Dendritic cell treated with granulocyte-macrophage colony-stimulating factor and Interleukin-4, amounts not matched to agents 40 ng/mL and 50 ng/mL, for 4 days (primary cell): ENCODE results near the gene ADAM21.
"Not testable (repeated sequence)": the region's sequence is repeated elsewhere in the genome, so short reads cannot be mapped to it uniquely, and the experiment has no call there.

Experiments
- H3K27ac Mint-ChIP-seq: one replicate; pipeline ENCODE4 v1.8.0; 2022; ENCODE audit warnings: mild to moderate bottlenecking, mixed read lengths
- H3K27me3 Mint-ChIP-seq: one replicate; pipeline ENCODE4 v1.8.0; 2022; ENCODE audit warnings: mild to moderate bottlenecking, mixed read lengths
- H3K36me3 Mint-ChIP-seq: one replicate; pipeline ENCODE4 v1.8.0; 2022; ENCODE audit warnings: low read depth, mixed read lengths
- H3K4me1 Mint-ChIP-seq: one replicate; pipeline ENCODE4 v1.8.0; 2022; ENCODE audit warnings: low read depth, mixed read lengths
- H3K4me3 Mint-ChIP-seq: one replicate; pipeline ENCODE4 v1.8.0; 2022; ENCODE audit warnings: mild to moderate bottlenecking, moderate library complexity, mixed read lengths
- H3K9me3 Mint-ChIP-seq: one replicate; pipeline ENCODE4 v1.8.0; 2022; ENCODE audit warnings: mixed read lengths
- intact Hi-C: fragments of 100-400 bp; cut with micrococcal nuclease; formaldehyde crosslinking; loops from one replicate; pipeline ENCODE4 v1.15.0; 2022

Gene ADAM21

DNA sequence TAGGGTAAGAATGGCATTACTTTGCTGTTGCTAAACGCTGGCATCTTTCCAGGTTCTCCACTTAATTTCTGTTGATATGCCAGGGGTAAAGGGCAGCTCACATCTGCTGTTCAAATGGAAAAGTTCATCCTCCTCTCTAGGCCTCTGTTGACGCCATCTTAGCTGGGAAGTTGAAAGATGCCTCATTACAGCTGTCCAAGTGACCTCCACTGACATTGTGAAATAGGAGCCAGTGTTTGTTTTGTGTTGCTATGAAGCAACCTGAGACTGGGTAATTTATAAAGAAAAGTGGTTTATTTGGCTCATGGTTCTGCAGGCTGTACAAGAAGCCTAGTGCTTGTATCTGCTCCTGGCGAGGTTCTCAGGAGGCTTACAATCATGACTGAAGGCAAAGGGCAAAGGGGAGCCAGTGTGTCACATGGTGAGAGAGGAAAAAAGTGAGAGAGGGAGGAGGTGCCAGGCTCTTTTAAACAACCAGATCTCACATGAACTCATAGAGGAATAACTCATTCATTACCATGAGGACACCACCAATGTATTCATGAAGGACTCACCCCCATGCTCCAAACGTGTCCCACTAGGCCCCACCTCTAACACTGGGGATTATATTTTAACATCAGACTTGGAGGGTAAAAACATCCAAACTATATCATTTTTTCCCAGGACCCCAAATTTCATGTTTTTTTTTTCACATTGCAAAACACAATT is 3.2 kb upstream of the ADAM21 start:
- intact Hi-C loops, result no loop called here
- Mint-ChIP-seq H3K4me3 (no peak overlapping the region), H3K27ac (no peak overlapping the region), H3K4me1 (no peaks in the 10 kb centered on the region), H3K36me3 (no peaks in the 10 kb centered on the region), H3K9me3 (peaks cover 33% of the 10 kb centered on the region), H3K27me3 (no peaks in the 10 kb centered on the region)

GRCh38 chr14:70454731-70455130 is 2.8 kb downstream of the ADAM21 start:
- Mint-ChIP-seq H3K27me3 (no peaks in the 10 kb centered on the region), H3K36me3 (no peaks in the 10 kb centered on the region), H3K4me1 (no peaks in the 10 kb centered on the region), H3K4me3 (no peak overlapping the region), H3K9me3 (no peaks in the 10 kb centered on the region), H3K27ac (no peak overlapping the region)
- intact Hi-C loops, result no loop called here

DNA sequence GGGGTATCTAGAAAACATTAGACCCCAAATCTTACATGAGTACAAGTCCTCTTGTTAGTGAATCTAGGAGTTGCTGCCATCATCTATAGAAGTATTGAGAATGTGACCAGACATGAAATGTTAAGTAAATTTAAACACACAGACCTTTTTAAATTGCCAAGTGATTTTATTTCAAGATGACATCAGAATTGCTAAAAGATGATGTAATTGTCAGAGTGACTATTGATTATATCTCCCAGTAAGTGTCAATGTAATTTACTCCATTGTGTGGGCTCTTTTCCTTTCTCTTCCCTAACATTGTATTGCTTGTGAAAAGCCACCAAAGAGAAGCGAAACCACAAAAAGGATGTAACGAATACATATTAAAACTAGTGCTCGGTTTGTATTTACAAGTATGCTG is 16.8 kb downstream of the ADAM21 start:
- H3K36me3 Mint-ChIP-seq, result no peaks in the 10 kb centered on the region
- H3K4me3 Mint-ChIP-seq, result no peak overlapping the region
- intact Hi-C loops, result no loop called here
- H3K9me3 Mint-ChIP-seq, result no peaks in the 10 kb centered on the region
- peaks cover 5% of the 10 kb centered on the region for H3K4me1 Mint-ChIP-seq
- H3K27ac Mint-ChIP-seq, result no peak overlapping the region
- no peaks in the 10 kb centered on the region for H3K27me3 Mint-ChIP-seq

DNA sequence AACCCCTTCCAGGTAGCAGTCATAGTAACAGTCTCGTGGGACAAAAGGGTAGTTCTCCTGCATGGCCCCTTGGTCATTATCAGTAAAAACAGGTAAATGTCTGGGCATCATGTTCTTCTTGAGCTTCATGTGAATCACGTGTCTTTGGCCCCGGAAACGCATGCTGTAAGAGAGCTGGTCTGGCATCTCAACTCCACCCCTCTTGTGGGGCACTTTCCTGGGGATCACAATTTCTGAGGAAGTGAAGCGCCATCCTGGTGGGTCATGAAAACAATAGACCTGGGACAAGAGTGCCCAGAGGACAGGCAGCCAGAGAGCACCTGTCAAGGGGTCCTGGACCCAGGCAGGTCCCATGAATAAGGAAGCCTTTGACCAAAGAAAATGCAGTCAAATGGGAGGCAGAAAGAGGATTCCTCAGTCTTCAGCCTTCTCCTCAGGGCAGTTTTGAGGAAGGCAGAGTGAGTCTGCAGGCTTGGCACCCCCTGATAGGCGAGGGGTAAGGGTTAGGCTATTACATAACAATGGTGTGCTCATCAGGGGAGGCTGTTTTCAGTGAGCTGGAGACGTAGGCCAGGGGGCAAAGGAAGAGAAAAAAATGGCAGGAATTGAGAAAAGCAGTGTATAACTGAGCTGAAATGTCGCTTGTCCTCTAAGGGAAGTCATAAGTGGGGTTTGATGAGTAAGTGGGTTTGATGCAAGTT is 19.0 kb downstream of the ADAM21 start:
- intact Hi-C loops, H3K36me3 Mint-ChIP-seq, H3K27me3 Mint-ChIP-seq, H3K4me1 Mint-ChIP-seq, H3K9me3 Mint-ChIP-seq, H3K4me3 Mint-ChIP-seq, H3K27ac Mint-ChIP-seq: not testable (repeated sequence)

DNA sequence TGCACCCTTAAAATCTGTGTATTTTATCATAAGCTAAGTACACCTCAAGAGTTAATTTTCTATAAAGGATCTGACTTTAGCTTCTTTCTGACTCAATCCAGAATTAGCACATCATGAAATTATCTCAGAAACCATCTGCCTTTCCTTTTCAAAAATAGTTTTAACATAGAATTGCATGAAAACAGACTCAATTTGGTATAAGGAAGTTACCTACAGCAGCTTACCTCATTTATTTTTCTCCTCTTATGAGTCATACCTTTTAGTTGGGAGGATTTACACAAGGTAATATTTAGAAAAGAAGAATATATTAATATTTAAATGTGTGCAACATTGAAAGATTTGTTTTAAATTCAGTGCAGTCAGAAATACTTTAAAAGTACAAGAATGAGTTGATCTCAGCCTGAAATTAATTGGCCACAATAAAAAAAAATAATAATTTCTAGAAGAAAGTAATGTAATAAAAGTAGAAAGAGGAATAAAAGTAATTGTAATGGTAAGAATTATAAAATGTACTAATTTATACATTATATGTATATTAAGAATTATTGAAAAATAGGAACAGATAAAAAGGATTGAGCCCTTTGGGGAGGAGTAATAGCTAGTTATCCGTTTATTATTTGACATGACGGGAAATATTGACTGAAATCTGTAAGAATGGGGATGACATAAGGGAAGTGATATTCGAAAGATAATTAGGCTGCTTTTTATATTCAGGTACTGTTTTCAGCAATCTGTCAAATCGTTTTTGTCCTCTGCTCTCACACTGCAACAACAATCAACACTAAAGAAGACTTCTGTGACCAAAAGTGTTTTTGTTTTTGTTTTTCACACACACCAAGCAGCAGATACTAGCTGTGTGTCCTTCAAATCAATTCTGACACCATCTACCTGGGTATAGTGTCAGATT is 20.5 kb downstream of the ADAM21 start:
- Mint-ChIP-seq H3K9me3 (peaks cover 10% of the 10 kb centered on the region), H3K4me3 (no peak overlapping the region)

DNA sequence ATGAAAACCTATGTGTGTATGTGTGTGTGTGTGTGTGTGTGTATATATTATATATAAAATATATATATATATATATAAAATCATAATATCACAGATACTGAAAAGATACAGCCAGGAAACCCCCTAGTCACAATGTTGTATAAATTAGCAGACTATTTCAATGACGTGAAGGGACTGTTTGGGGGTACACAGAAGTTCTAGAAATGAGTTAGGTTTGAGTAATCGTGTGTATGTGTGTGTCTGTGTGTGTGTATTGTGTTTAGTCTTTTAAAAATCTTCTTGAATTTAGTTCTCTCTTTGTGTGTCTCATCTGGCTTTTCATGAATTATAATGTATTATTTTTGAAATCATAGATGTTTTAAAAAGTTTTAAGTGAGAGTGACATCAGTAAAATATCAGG is 21.9 kb downstream of the ADAM21 start:
- peaks cover 14% of the 10 kb centered on the region for H3K9me3 Mint-ChIP-seq
- H3K4me1 Mint-ChIP-seq, result peaks cover 5% of the 10 kb centered on the region
- intact Hi-C loops, result no loop called here
- H3K27me3 Mint-ChIP-seq, result no peaks in the 10 kb centered on the region
- no peak overlapping the region for H3K4me3 Mint-ChIP-seq
- H3K27ac Mint-ChIP-seq, result no peak overlapping the region
- no peaks in the 10 kb centered on the region for H3K36me3 Mint-ChIP-seq

More for the DNA sequence above, 20.5 kb downstream of the ADAM21 start:
- H3K36me3 Mint-ChIP-seq, result no peaks in the 10 kb centered on the region
- peaks cover 5% of the 10 kb centered on the region for H3K4me1 Mint-ChIP-seq
- intact Hi-C loops, result no loop called here
- no peaks in the 10 kb centered on the region for H3K27me3 Mint-ChIP-seq
- no peak overlapping the region for H3K27ac Mint-ChIP-seq

- H3K4me3 Mint-ChIP-seq, H3K4me1 Mint-ChIP-seq, H3K27ac Mint-ChIP-seq, H3K27me3 Mint-ChIP-seq, H3K36me3 Mint-ChIP-seq, intact Hi-C loops: not testable (repeated sequence)
- H3K9me3 Mint-ChIP-seq, result peaks cover 14% of the 10 kb centered on the region
These were observed 23.5 kb downstream of the ADAM21 start for GRCh38 chr14:70475459-70475858.

- H3K4me3 Mint-ChIP-seq, H3K36me3 Mint-ChIP-seq, H3K27ac Mint-ChIP-seq, intact Hi-C loops, H3K27me3 Mint-ChIP-seq, H3K4me1 Mint-ChIP-seq: not testable (repeated sequence)
- peaks cover 14% of the 10 kb centered on the region for H3K9me3 Mint-ChIP-seq
These were observed 25.6 kb downstream of the ADAM21 start for GRCh38 chr14:70477356-70478105.

GRCh38 chr14:70489579-70490200 is 37.7 kb downstream of the ADAM21 start:
- no peak overlapping the region for H3K4me3 Mint-ChIP-seq
- intact Hi-C loops, result no loop called here
- peaks cover 40% of the 10 kb centered on the region for H3K9me3 Mint-ChIP-seq
- H3K36me3 Mint-ChIP-seq, result peaks cover 7% of the 10 kb centered on the region
- H3K27me3 Mint-ChIP-seq, result no peaks in the 10 kb centered on the region
- no peak overlapping the region for H3K27ac Mint-ChIP-seq
- no peaks in the 10 kb centered on the region for H3K4me1 Mint-ChIP-seq

DNA sequence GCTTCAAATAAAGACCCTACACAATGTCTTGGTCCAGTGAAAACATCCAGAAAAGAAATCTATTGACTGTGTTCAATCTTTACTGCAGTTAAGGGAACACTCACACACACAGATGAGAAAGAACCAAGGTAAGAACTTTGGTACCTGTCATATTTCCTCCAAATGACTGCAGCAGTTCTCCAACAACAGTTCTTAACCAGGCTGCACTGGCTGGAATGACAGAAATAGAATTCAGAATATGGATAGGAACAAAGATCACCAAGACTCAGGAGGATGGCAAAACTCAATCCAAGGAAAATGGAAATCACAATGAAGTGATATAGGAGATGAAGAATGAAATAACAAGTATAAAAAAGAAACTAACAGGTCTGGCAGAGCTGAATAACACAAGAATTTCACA is 46.2 kb downstream of the ADAM21 start:
- Mint-ChIP-seq H3K27me3 (no peaks in the 10 kb centered on the region), H3K4me3 (no peak overlapping the region), H3K9me3 (peaks cover 36% of the 10 kb centered on the region), H3K36me3 (no peaks in the 10 kb centered on the region), H3K4me1 (no peaks in the 10 kb centered on the region), H3K27ac (no peak overlapping the region)
- intact Hi-C loops, result no loop called here
